Astrocyte (in vitro differentiated cells and primary cell): ENCODE results near the gene TENT5C.

Experiments
- EZH2 ChIP-seq: IDR thresholded peaks from 2 replicates; pipeline ENCODE4 v1.6.1; 2012; ENCODE audit warnings: mild to moderate bottlenecking, low read length, inconsistent platforms; ENCODE audit not compliant: insufficient read depth
- TF ChIP-seq, protein P1 (sequence below): IDR thresholded peaks from 2 replicates; pipeline ENCODE4 v1.5.1; 2011; ENCODE audit warnings: low read depth, mild to moderate bottlenecking, inconsistent platforms, low read length, moderate library complexity; ENCODE audit not compliant: insufficient read depth

DNA sequence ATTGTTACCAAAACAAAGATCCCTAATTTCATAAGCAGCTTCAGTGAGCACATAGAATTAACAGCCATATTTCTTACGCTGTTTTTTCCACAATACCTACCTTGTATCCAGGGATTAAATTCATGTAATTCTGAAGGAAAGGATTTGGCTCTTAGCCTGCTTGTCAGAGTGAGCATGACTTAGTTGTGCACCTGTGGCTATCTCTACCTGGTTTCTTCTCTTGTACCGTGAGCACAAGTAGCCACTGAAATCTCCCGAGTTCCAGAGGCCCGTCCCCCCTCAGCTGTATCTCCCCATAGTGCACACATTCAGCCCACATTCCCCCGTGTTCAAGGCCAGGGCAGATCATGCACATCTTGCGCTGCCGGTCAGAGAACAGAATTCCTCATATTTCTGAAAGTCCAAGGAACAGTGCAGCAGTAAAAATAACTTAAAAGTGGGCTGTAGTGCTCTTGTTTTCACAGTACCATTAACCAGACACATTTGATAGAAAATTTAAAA lies 2.3 kb downstream of the TENT5C start:
- TF ChIP-seq, protein P1, sequence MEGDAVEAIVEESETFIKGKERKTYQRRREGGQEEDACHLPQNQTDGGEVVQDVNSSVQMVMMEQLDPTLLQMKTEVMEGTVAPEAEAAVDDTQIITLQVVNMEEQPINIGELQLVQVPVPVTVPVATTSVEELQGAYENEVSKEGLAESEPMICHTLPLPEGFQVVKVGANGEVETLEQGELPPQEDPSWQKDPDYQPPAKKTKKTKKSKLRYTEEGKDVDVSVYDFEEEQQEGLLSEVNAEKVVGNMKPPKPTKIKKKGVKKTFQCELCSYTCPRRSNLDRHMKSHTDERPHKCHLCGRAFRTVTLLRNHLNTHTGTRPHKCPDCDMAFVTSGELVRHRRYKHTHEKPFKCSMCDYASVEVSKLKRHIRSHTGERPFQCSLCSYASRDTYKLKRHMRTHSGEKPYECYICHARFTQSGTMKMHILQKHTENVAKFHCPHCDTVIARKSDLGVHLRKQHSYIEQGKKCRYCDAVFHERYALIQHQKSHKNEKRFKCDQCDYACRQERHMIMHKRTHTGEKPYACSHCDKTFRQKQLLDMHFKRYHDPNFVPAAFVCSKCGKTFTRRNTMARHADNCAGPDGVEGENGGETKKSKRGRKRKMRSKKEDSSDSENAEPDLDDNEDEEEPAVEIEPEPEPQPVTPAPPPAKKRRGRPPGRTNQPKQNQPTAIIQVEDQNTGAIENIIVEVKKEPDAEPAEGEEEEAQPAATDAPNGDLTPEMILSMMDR: no peak
- TF ChIP-seq EZH2: no peak
